Keratinocyte (primary cell): ENCODE results near the gene TNNC2. TPM values are rescaled to one million over a fixed set of nuclear protein-coding genes. Genes with fewer than 3 reads are reported as not detected.

ENCODE experiments used
- DNase-seq: peaks from one replicate; pipeline ENCODE4 v3.0.0-alpha.2; 2011; ENCODE audit warnings: low read depth, missing footprints, low spot score
- FAIRE-seq: peaks from 2 replicates; lab custom pipeline; 2011; peaks lifted over from hg19 to GRCh38; lab: Jason Lieb, UNC
- H2AFZ ChIP-seq: 2 replicates; pipeline ENCODE4 v1.6.0; 2012; ENCODE audit warnings: low read length, control low read depth, inconsistent platforms; ENCODE audit not compliant: control insufficient read depth
- H3K27ac ChIP-seq: 2 replicates; pipeline ENCODE4 v1.5.1; 2011; ENCODE audit warnings: low read length; ENCODE audit not compliant: control insufficient read depth, insufficient read depth
- H3K27me3 ChIP-seq: 3 replicates; pipeline ENCODE4 v1.6.0; 2011; ENCODE audit warnings: low read length; ENCODE audit not compliant: control insufficient read depth, insufficient read depth; ENCODE audit errors: extremely low read depth
- H3K36me3 ChIP-seq, 2 experiments: 2 replicates in 1 of 2; 3 replicates in 1 of 2; pipeline ENCODE4 v1.5.1; 2011; ENCODE audit warnings: low read length in 2 of 2, mild to moderate bottlenecking in 1 of 2; ENCODE audit not compliant: control insufficient read depth in 2 of 2, insufficient read depth in 2 of 2; ENCODE audit errors: extremely low read depth in 1 of 2
- H3K4me1 ChIP-seq: 3 replicates; pipeline ENCODE4 v1.5.1; 2011; ENCODE audit warnings: low read length; ENCODE audit not compliant: control insufficient read depth, insufficient read depth; ENCODE audit errors: extremely low read depth
- H3K4me2 ChIP-seq: 3 replicates; pipeline ENCODE4 v1.6.0; 2011; ENCODE audit warnings: low read depth, low read length; ENCODE audit not compliant: control insufficient read depth, insufficient read depth; ENCODE audit errors: extremely low read depth
- H3K4me3 ChIP-seq, 3 experiments: fragments of 200-600 bp in 1 of 3; sonication (generic) in 1 of 3; 2 replicates in 2 of 3; 3 replicates in 1 of 3; pipeline ENCODE4 v1.5.1; 2011 to 2016; ENCODE audit warnings: low read length in 3 of 3, mild to moderate bottlenecking in 3 of 3, control low read depth in 2 of 3, inconsistent platforms in 1 of 3, low read depth in 1 of 3, mixed read lengths in 1 of 3, mixed run types in 1 of 3, moderate library complexity in 1 of 3; ENCODE audit not compliant: control insufficient read depth in 2 of 3, insufficient read depth in 2 of 3; ENCODE audit errors: extremely low read depth in 1 of 3
- H3K79me2 ChIP-seq: 2 replicates; pipeline ENCODE4 v1.6.0; 2012; ENCODE audit warnings: low read length; ENCODE audit not compliant: control insufficient read depth, insufficient read depth
- H3K9ac ChIP-seq: 3 replicates; pipeline ENCODE4 v1.6.0; 2011; ENCODE audit warnings: low read length; ENCODE audit not compliant: control insufficient read depth, insufficient read depth; ENCODE audit errors: extremely low read depth
- H3K9me1 ChIP-seq: 3 replicates; pipeline ENCODE4 v1.6.0; 2011; ENCODE audit warnings: low read length; ENCODE audit not compliant: control insufficient read depth, insufficient read depth; ENCODE audit errors: extremely low read depth
- H3K9me3 ChIP-seq: 2 replicates; pipeline ENCODE4 v1.5.1; 2012; ENCODE audit warnings: low read depth, low read length; ENCODE audit not compliant: control insufficient read depth
- H4K20me1 ChIP-seq: 3 replicates; pipeline ENCODE4 v1.6.0; 2011; ENCODE audit warnings: low read length; ENCODE audit not compliant: control insufficient read depth, insufficient read depth; ENCODE audit errors: extremely low read depth
- CTCF ChIP-seq, 3 experiments: IDR thresholded peaks in 1 of 3; conservative IDR thresholded peaks in 1 of 3; optimal IDR thresholded peaks in 1 of 3; 2 replicates in 2 of 3; 3 replicates in 1 of 3; pipeline versions ENCODE3 to v1.5.1; 2011; ENCODE audit warnings: low read length in 3 of 3, mild to moderate bottlenecking in 3 of 3, moderate library complexity in 2 of 3, control low read depth in 1 of 3, inconsistent platforms in 1 of 3; ENCODE audit not compliant: insufficient read depth in 2 of 3; ENCODE audit errors: extremely low read depth in 1 of 3
- EZH2 ChIP-seq: IDR thresholded peaks from one replicate; pipeline ENCODE4 v1.6.1; 2012; ENCODE audit warnings: inconsistent platforms, mild to moderate bottlenecking, low read length, moderate library complexity
- dilution Hi-C: fragments of 300-500 bp; cut with MboI; formaldehyde crosslinking; loops from one replicate; pipeline ENCODE4 v1.7.0; 2020; ENCODE audit warnings: low sequenced_read_pairs; ENCODE audit not compliant: extremely low pct_ligation_motif_present
- polyA plus RNA-seq, 5 experiments: library from polyadenylated mRNA; depleted of rRNA in 3 of 5; stranded (reverse) in 3 of 5; stranded (forward) in 1 of 5; unstranded in 1 of 5; fragments of >200 nt; gene quantifications; 1 replicate in 1 of 5; 2 replicates in 3 of 5; 3 replicates in 1 of 5; pipeline versions ENCODE4 v1.2.1 to v1.2.3, GENCODE V29; 2011 to 2012; ENCODE audit warnings: missing spikeins in 2 of 5, low read depth in 1 of 5, low replicate concordance in 1 of 5

Gene TNNC2
- polyA plus RNA-seq, 1 donor (not counting 4 experiments of a cell fraction or from before 2014, with no cell fraction given): 0.16 TPM

- no peak overlapping the region for H3K4me3 ChIP-seq
- H2AFZ ChIP-seq: no peak overlapping the region
- no peak for TF ChIP-seq CTCF (optimal IDR thresholded peaks at IDR 0.05 in 1 of 3, IDR thresholded peaks at IDR 0.05 in 1 of 3, conservative IDR thresholded peaks at IDR 0.05 in 1 of 3; ENCODE audit: extremely low read depth in 1 of 3, insufficient read depth in 2 of 3, low read length in 3 of 3)
- TF ChIP-seq EZH2: no peak
- no peak for FAIRE-seq
- no peaks in the 10 kb centered on the region for H3K27me3 ChIP-seq
- peaks cover 6% of the 10 kb centered on the region for H4K20me1 ChIP-seq
- H3K9me1 ChIP-seq: no peaks in the 10 kb centered on the region
- H3K79me2 ChIP-seq: peaks cover 20% of the 10 kb centered on the region
- no peak overlapping the region for H3K4me2 ChIP-seq
- no peak for DNase-seq
- H3K9me3 ChIP-seq: no peaks in the 10 kb centered on the region
- H3K9ac ChIP-seq: no peak overlapping the region
- no peak overlapping the region for H3K27ac ChIP-seq
- dilution Hi-C loops: no loop called here
- H3K36me3 ChIP-seq: peaks cover 0 to 10% of the 10 kb centered on the region in 2 experiments
- H3K4me1 ChIP-seq: peaks cover 7% of the 10 kb centered on the region
Observed at GRCh38 chr20:45817376-45818194, 9.5 kb downstream of the TNNC2 start.

- Histone ChIP-seq H3K27me3 (no peaks in the 10 kb centered on the region), H3K4me1 (peaks cover 9% of the 10 kb centered on the region), H3K79me2 (peaks cover 21% of the 10 kb centered on the region), H3K9ac (no peak overlapping the region), H2AFZ (no peak overlapping the region), H3K9me1 (no peaks in the 10 kb centered on the region), H3K27ac (no peak overlapping the region), H3K4me3 (no peak overlapping the region), H3K36me3 (peaks cover 0 to 10% of the 10 kb centered on the region in 2 experiments), H3K4me2 (no peak overlapping the region), H4K20me1 (peaks cover 6% of the 10 kb centered on the region), H3K9me3 (no peaks in the 10 kb centered on the region)
- no peak for DNase-seq
- dilution Hi-C loops: no loop called here
- TF ChIP-seq EZH2 (no peak), CTCF (optimal IDR thresholded peaks at IDR 0.05 in 1 of 3, IDR thresholded peaks at IDR 0.05 in 1 of 3, conservative IDR thresholded peaks at IDR 0.05 in 1 of 3; ENCODE audit: extremely low read depth in 1 of 3, insufficient read depth in 2 of 3, low read length in 3 of 3) (no peak)
- FAIRE-seq: no peak
Observed at GRCh38 chr20:45816951-45817350, 10.2 kb downstream of the TNNC2 start.
